ENCODE measurements around the gene TDRKH.

GRCh38 chr1:151809290-151809984, 19.1 kb upstream of the TDRKH start:
- no peak for TF ChIP-seq POLR2A (IDR thresholded peaks at IDR 0.05)
- no peak for TF ChIP-seq CTCF (IDR thresholded peaks at IDR 0.05)
